Natural killer cell (primary cell): Measurements from ENCODE around the gene STN1. TPM values are rescaled to one million over a fixed set of nuclear protein-coding genes. Genes with fewer than 3 reads are reported as not detected.
"Not testable (repeated sequence)": the region's sequence is repeated elsewhere in the genome, so short reads cannot be mapped to it uniquely, and the experiment has no call there.

Experiments used
- ATAC-seq, 3 donors: fragments of 150-1000 bp in 2 of 3; fragments of 200-7000 bp in 1 of 3; cut with Tn5 transposase; 1 replicate in 1 of 3; 2 replicates in 2 of 3; pipeline ENCODE4 v1.10.0; 2021; ENCODE audit warnings: mild to moderate bottlenecking in 2 of 3, moderate library complexity in 2 of 3
- DNase-seq, 2 donors: peaks; one replicate each; pipeline versions ENCODE4 v3.0.0 to v3.0.0-alpha.2; 2013 to 2021; ENCODE audit warnings: mixed read lengths in 1 of 2
- H3K27ac ChIP-seq: one replicate; pipeline ENCODE4 v1.5.1; 2013; ENCODE audit warnings: mild to moderate bottlenecking, low read length
- H3K27me3 ChIP-seq: one replicate; pipeline ENCODE4 v1.6.1; 2013; ENCODE audit warnings: low read length; ENCODE audit not compliant: control insufficient read depth, insufficient read depth
- H3K36me3 ChIP-seq: one replicate; pipeline ENCODE4 v1.6.1; 2013; ENCODE audit warnings: low read length; ENCODE audit not compliant: control insufficient read depth, insufficient read depth
- H3K4me1 ChIP-seq: one replicate; pipeline ENCODE4 v1.6.1; 2013; ENCODE audit warnings: low read length; ENCODE audit not compliant: control insufficient read depth, insufficient read depth
- H3K4me3 ChIP-seq: one replicate; pipeline ENCODE4 v1.5.1; 2013; ENCODE audit warnings: low read length
- H3K9me3 ChIP-seq: one replicate; pipeline ENCODE4 v1.6.1; 2013; ENCODE audit warnings: low read length; ENCODE audit not compliant: control insufficient read depth, insufficient read depth
- H3K27ac Mint-ChIP-seq, 2 donors: one replicate each; pipeline ENCODE4 v1.8.0; 2022; ENCODE audit warnings: mild to moderate bottlenecking in 2 of 2, mixed read lengths in 2 of 2, moderate library complexity in 1 of 2
- H3K27me3 Mint-ChIP-seq, 2 donors: one replicate each; pipeline ENCODE4 v1.8.0; 2022; ENCODE audit warnings: low read depth in 2 of 2, mixed read lengths in 2 of 2
- H3K36me3 Mint-ChIP-seq: one replicate; pipeline ENCODE4 v1.8.0; 2022; ENCODE audit warnings: mixed read lengths
- H3K4me1 Mint-ChIP-seq, 2 donors: one replicate each; pipeline ENCODE4 v1.8.0; 2022; ENCODE audit warnings: mixed read lengths in 2 of 2
- H3K4me3 Mint-ChIP-seq: one replicate; pipeline ENCODE4 v1.8.0; 2022; ENCODE audit warnings: mild to moderate bottlenecking, moderate library complexity, mixed read lengths
- H3K9me3 Mint-ChIP-seq, 2 donors: one replicate each; pipeline ENCODE4 v1.8.0; 2022; ENCODE audit warnings: mixed read lengths in 2 of 2
- CTCF ChIP-seq: fragments of 200-600 bp; IDR thresholded peaks from one replicate; pipeline ENCODE4 v1.8.0; 2022; ENCODE audit warnings: antibody characterized with exemption
- WGBS: methylation state at CpG from one replicate; pipeline ENCODE4 v1.1.7; 2013; ENCODE audit warnings: missing lambda C conversion rate; ENCODE audit not compliant: insufficient coverage; 5-methylcytosine and 5-hydroxymethylcytosine counted together
- intact Hi-C: fragments of 100-400 bp; cut with micrococcal nuclease; formaldehyde crosslinking; loops from one replicate; pipeline ENCODE4 v1.14.2; 2022
- total RNA-seq, 4 donors: library from RNA; stranded (reverse); fragments of 120-200 nt in 1 of 4; gene quantifications; one replicate each; pipeline versions ENCODE4 v1.2.3 to v1.2.4, GENCODE V29; 2013 to 2022

STN1 gene
- total RNA-seq, 3 donors from 2014 or later (not counting 1 experiment from before 2014, with no cell fraction given), result 31.7 to 53.4 (median 34.0) TPM

- Histone ChIP-seq H3K4me3 (no peak overlapping the region), H3K4me1 (peaks cover 9% of the 10 kb centered on the region), H3K36me3 (no peaks in the 10 kb centered on the region), H3K27ac (no peak overlapping the region), H3K27me3 (no peaks in the 10 kb centered on the region), H3K9me3 (no peaks in the 10 kb centered on the region)
- Mint-ChIP-seq H3K27me3 (peaks cover 15% of the 10 kb centered on the region in 2 donors), H3K9me3 (no peaks in the 10 kb centered on the region), H3K36me3 (no peaks in the 10 kb centered on the region), H3K4me1 (peaks cover 15 to 16% of the 10 kb centered on the region in 2 donors), H3K4me3 (no peak overlapping the region), H3K27ac (no peak overlapping the region)
- 57% methylated on average over 6 of the region's 8 CpGs for WGBS
- no peak for TF ChIP-seq CTCF
- intact Hi-C loops, result no loop called here
- ATAC-seq, result no peak
- peak in 1 of 2 donors; percentile 22 for DNase-seq
These were observed 70.0 kb downstream of the STN1 start for GRCh38 chr10:103847909-103848468.

GRCh38 chr10:103847346-103847745 is 70.6 kb downstream of the STN1 start:
- no peak overlapping the region for H3K27ac Mint-ChIP-seq
- Histone ChIP-seq H3K9me3 (no peaks in the 10 kb centered on the region), H3K36me3 (no peaks in the 10 kb centered on the region), H3K4me1 (peaks cover 9% of the 10 kb centered on the region), H3K27me3 (no peaks in the 10 kb centered on the region), H3K27ac (no peak overlapping the region), H3K4me3 (no peak overlapping the region)
- 76% methylated on average over 5 of the region's 7 CpGs for WGBS
- no peak for ATAC-seq
- DNase-seq, result no peak
- no peaks in the 10 kb centered on the region for H3K36me3 Mint-ChIP-seq
- H3K4me3 Mint-ChIP-seq, result no peak overlapping the region
- no peaks in the 10 kb centered on the region for H3K9me3 Mint-ChIP-seq
- H3K27me3 Mint-ChIP-seq, result peaks cover 11 to 14% of the 10 kb centered on the region in 2 donors
- peaks cover 15 to 16% of the 10 kb centered on the region in 2 donors for H3K4me1 Mint-ChIP-seq
- TF ChIP-seq CTCF, result no peak
- intact Hi-C loops, result no loop called here

- peak overlapping the region in 1 of 2 donors; percentile 42 for H3K27ac Mint-ChIP-seq
- intact Hi-C loops, result no loop called here
- Histone ChIP-seq H3K27ac (no peak overlapping the region), H3K36me3 (no peaks in the 10 kb centered on the region), H3K9me3 (no peaks in the 10 kb centered on the region), H3K4me1 (peaks cover 9% of the 10 kb centered on the region), H3K27me3 (no peaks in the 10 kb centered on the region), H3K4me3 (no peak overlapping the region)
- H3K36me3 Mint-ChIP-seq, result no peaks in the 10 kb centered on the region
- H3K27me3 Mint-ChIP-seq, result peaks cover 11 to 14% of the 10 kb centered on the region in 2 donors
- no peak for TF ChIP-seq CTCF
- DNase-seq (peak in 1 of 2 donors; percentile 57), ATAC-seq (peak; percentile 21 to 73 (median 37))
- H3K9me3 Mint-ChIP-seq, result no peaks in the 10 kb centered on the region
- no peak overlapping the region for H3K4me3 Mint-ChIP-seq
- WGBS, result 5% methylated on average over 4 of the region's 5 CpGs
- peaks cover 15 to 16% of the 10 kb centered on the region in 2 donors for H3K4me1 Mint-ChIP-seq
These were observed 72.0 kb downstream of the STN1 start for GRCh38 chr10:103845972-103846371.

- ATAC-seq, H3K27me3 ChIP-seq, H3K36me3 ChIP-seq, H3K4me3 Mint-ChIP-seq, intact Hi-C loops, H3K27ac ChIP-seq, H3K27ac Mint-ChIP-seq, H3K4me1 ChIP-seq, H3K9me3 Mint-ChIP-seq, H3K9me3 ChIP-seq, H3K36me3 Mint-ChIP-seq, H3K4me3 ChIP-seq, DNase-seq: not testable (repeated sequence)
- Mint-ChIP-seq H3K27me3 (peaks cover 10% of the 10 kb centered on the region in 2 donors), H3K4me1 (peaks cover 15 to 16% of the 10 kb centered on the region in 2 donors)
- WGBS, result 72% methylated on average over 3 of the region's 3 CpGs
These were observed 72.6 kb downstream of the STN1 start for GRCh38 chr10:103845346-103845745.
